GM06990 (cell line): ENCODE measurements around the gene HOXD9.

Experiments
- DNase-seq: peaks from one replicate; pipeline ENCODE4 v3.0.0-alpha.2; 2011; ENCODE audit not compliant: insufficient read length; ENCODE audit errors: extremely low read depth
- H3K27me3 ChIP-seq: replicated peaks from 2 replicates; pipeline ENCODE4 v1.6.0; 2011; ENCODE audit warnings: low read length; ENCODE audit not compliant: control insufficient read depth, insufficient read depth
- H3K36me3 ChIP-seq: 2 replicates; pipeline ENCODE4 v1.5.1; 2011; ENCODE audit warnings: low read length; ENCODE audit not compliant: control insufficient read depth, insufficient read depth
- H3K4me3 ChIP-seq: replicated peaks from 2 replicates; pipeline ENCODE4 v1.5.1; 2011; ENCODE audit warnings: low read depth, mild to moderate bottlenecking, control low read depth, low read length
- CTCF ChIP-seq: IDR thresholded peaks from 2 replicates; pipeline ENCODE4 v1.5.1; 2011; ENCODE audit warnings: low read length, control low read depth, mild to moderate bottlenecking, inconsistent platforms; ENCODE audit not compliant: insufficient read depth, poor library complexity, severe bottlenecking

HOXD9 gene

DNA sequence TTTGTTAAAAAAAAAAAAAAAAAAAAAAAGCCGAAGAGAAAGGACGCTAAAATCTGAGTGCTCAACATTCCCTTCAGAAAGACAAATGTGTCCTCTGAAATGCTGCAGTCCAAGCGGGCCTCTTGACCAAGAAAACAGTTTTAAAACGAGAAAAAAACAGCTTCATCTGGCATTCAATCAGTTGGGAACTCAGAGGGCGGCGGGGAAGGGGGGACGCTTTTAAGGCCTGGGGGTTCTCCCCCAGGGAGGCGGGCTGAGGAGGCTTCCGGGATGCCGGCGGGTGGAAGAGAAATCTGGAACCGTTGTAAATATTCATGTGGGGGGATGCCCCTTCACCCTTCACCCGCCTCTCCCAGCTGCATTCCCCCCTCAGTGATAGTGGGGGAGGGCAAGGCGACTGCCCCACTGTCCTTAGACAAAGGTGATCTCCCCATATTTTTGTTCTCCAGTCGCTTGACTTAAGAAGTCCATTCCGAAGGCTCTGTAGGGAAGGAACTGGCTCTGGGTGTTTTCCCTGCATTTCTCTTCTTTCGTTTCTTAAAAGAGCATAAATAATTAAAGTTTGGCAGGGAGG, 18.7 kb upstream of the HOXD9 start:
- Histone ChIP-seq H3K4me3 (no peak overlapping the region), H3K27me3 (no peaks in the 10 kb centered on the region; the same call in 1 of the 2 replicates)
- DNase-seq: no peak

GRCh38 chr2:176104316-176105077, 18.0 kb upstream of the HOXD9 start:
- TF ChIP-seq CTCF: no peak
- DNase-seq: no peak
- Histone ChIP-seq H3K27me3 (no peaks in the 10 kb centered on the region; the same call in 1 of the 2 replicates), H3K4me3 (no peak overlapping the region), H3K36me3 (no peaks in the 10 kb centered on the region)

More for the DNA sequence above, 18.7 kb upstream of the HOXD9 start:
- TF ChIP-seq CTCF: no peak
- H3K36me3 ChIP-seq: no peaks in the 10 kb centered on the region

- no peaks in the 10 kb centered on the region for H3K36me3 ChIP-seq
- no peak overlapping the region for H3K4me3 ChIP-seq
- no peak for TF ChIP-seq CTCF
- H3K27me3 ChIP-seq: no peaks in the 10 kb centered on the region; the same call in 1 of the 2 replicates
- DNase-seq: no peak
Measured at GRCh38 chr2:176105078-176105729, 17.3 kb upstream of the HOXD9 start.

DNA sequence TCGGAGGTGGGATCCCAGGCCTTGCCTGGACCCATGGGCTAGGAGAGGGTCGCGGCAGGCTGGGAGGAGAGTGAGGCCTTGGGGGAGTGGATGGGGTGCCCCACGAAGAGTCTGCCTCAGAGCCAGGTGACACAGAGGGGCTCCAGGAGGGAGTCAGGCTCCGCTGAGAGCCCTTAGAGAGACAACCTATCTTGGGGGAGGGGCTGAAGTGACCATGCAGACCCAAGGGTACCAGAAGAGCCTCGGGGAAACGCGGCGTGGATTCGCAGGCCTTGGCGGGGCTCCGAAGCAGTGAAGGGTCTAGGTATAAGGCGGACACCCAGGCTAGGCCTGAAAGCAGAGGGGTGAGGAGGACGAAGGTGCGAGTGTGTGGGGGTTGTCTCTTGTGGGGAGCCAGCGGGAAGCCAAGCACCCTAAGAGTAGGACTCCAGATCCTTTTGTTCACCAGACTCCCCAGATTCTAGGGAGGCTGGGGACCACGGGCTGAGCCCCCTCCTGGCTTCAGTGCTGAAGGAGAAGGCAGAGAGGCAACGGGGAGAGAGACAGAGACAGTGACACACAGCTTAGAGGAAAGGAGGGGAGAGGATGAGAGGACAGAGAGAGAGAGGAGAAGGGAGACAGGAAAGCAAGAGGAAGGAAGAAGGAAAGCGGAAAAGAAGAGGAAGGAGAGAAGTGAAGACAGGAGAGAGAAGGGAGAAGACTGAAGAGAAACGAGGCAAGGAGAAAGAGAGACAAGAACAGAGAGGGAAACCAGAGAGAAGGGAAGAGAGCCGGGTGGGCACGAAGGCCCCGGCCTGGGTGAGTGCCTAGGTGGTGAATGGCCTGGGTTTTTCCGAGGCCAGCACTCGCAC, 16.6 kb upstream of the HOXD9 start:
- Histone ChIP-seq H3K4me3 (no peak overlapping the region), H3K36me3 (no peaks in the 10 kb centered on the region), H3K27me3 (no peaks in the 10 kb centered on the region; the same call in 1 of the 2 replicates)
- DNase-seq: no peak
- no peak for TF ChIP-seq CTCF
